Prostate gland (tissue), 2 donors: ENCODE data around the gene CCR1. TPM values are rescaled to one million over a fixed set of nuclear protein-coding genes. Genes with fewer than 3 reads are reported as not detected.

Source experiments
- DNase-seq: peaks from one replicate; pipeline ENCODE4 v3.0.0-alpha.2; 2019; ENCODE audit warnings: low spot score
- H3K27ac ChIP-seq, 2 donors: fragments of 200-600 bp; sonication (generic); 2 replicates each; pipeline ENCODE4 v1.5.1; 2017 to 2019
- H3K27me3 ChIP-seq: fragments of 200-600 bp; sonication (generic); replicated peaks from 2 replicates; pipeline ENCODE4 v1.5.1; 2019; ENCODE audit not compliant: insufficient read depth
- H3K36me3 ChIP-seq, 2 donors: fragments of 200-600 bp; sonication (generic); 1 replicate in 1 of 2; 2 replicates in 1 of 2; pipeline versions ENCODE4 v1.5.1 to v1.8.1; 2017 to 2019
- H3K4me1 ChIP-seq: fragments of 200-600 bp; sonication (generic); replicated peaks from 2 replicates; pipeline ENCODE4 v1.5.1; 2019
- H3K4me3 ChIP-seq, 2 donors: fragments of 200-600 bp; sonication (generic); 2 replicates each; pipeline ENCODE4 v1.5.1; 2017 to 2019
- H3K9me3 ChIP-seq: fragments of 200-600 bp; sonication (generic); 2 replicates; pipeline ENCODE4 v1.5.1; 2017
- CTCF ChIP-seq, 4 experiments: fragments of 200-600 bp in 2 of 4; fragments of 450-650 bp in 2 of 4; sonication (generic) in 2 of 4; IDR thresholded peaks; 1 replicate in 3 of 4; 2 replicates in 1 of 4; pipeline ENCODE4 v1.5.1; 2016 to 2019; ENCODE audit warnings: antibody characterized with exemption in 4 of 4, mild to moderate bottlenecking in 2 of 4, moderate library complexity in 2 of 4
- POLR2A ChIP-seq: fragments of 450-650 bp; IDR thresholded peaks from one replicate; pipeline ENCODE4 v1.6.1; 2016; ENCODE audit warnings: antibody characterized with exemption, mild to moderate bottlenecking
- POLR2AphosphoS5 ChIP-seq: sonication (generic); formaldehyde crosslinking; IDR thresholded peaks from one replicate; pipeline ENCODE4 v1.6.1; 2017; ENCODE audit warnings: antibody characterized with exemption
- WGBS: methylation state at CpG from one replicate; pipeline ENCODE4 v1.1.5; 2018; 5-methylcytosine and 5-hydroxymethylcytosine counted together
- intact Hi-C: fragments of 100-400 bp; cut with DNase I; formaldehyde crosslinking; loops from one replicate; pipeline ENCODE4 v1.14.2; 2022
- total RNA-seq, 2 donors: library from RNA; depleted of rRNA; stranded (reverse); fragments of >200 nt; gene quantifications; one replicate each; pipeline ENCODE4 v1.1.0, GENCODE V29; 2016

CCR1 gene
- total RNA-seq, 2 donors from 2014 or later: 0.46 to 2.5 TPM

GRCh38 chr3:46233194-46233593 lies 25.1 kb upstream of the CCR1 start:
- H3K27ac ChIP-seq: no peak overlapping the region
- TF ChIP-seq POLR2A (no peak), CTCF (IDR thresholded peaks at IDR 0.05) (no peak), POLR2AphosphoS5 (no peak)
- no peaks in the 10 kb centered on the region for H3K9me3 ChIP-seq
- no peak for DNase-seq
- H3K4me1 ChIP-seq: no peaks in the 10 kb centered on the region
- intact Hi-C loops: no loop called here
- 69% methylated on average over 6 of the region's 6 CpGs for WGBS
- H3K4me3 ChIP-seq: no peak overlapping the region
- no peaks in the 10 kb centered on the region for H3K27me3 ChIP-seq
- no peaks in the 10 kb centered on the region for H3K36me3 ChIP-seq

GRCh38 chr3:46231323-46231722 lies 23.2 kb upstream of the CCR1 start:
- intact Hi-C loops: no loop called here
- TF ChIP-seq POLR2AphosphoS5 (no peak), POLR2A (no peak), CTCF (IDR thresholded peaks at IDR 0.05) (no peak)
- H3K4me3 ChIP-seq: no peak overlapping the region
- H3K27ac ChIP-seq: no peak overlapping the region
- H3K27me3 ChIP-seq: no peaks in the 10 kb centered on the region
- WGBS: 68% methylated on average over 5 of the region's 5 CpGs
- H3K36me3 ChIP-seq: no peaks in the 10 kb centered on the region
- H3K9me3 ChIP-seq: no peaks in the 10 kb centered on the region
- no peaks in the 10 kb centered on the region for H3K4me1 ChIP-seq
- DNase-seq: no peak

- H3K27me3 ChIP-seq: no peaks in the 10 kb centered on the region
- H3K4me3 ChIP-seq: no peak overlapping the region
- no peaks in the 10 kb centered on the region for H3K9me3 ChIP-seq
- H3K4me1 ChIP-seq: no peaks in the 10 kb centered on the region
- H3K27ac ChIP-seq: no peak overlapping the region
- H3K36me3 ChIP-seq: no peaks in the 10 kb centered on the region
- 66% methylated on average over 5 of the region's 5 CpGs for whole genome bisulfite sequencing
- TF ChIP-seq CTCF (IDR thresholded peaks at IDR 0.05) (no peak), POLR2A (no peak), POLR2AphosphoS5 (no peak)
- DNase-seq: no peak
- intact Hi-C loops: no loop called here
Observed at GRCh38 chr3:46228260-46229242, 20.4 kb upstream of the CCR1 start.

- no peaks in the 10 kb centered on the region for H3K4me1 ChIP-seq
- DNase-seq: no peak
- no peak for TF ChIP-seq POLR2A
- no peak overlapping the region for H3K4me3 ChIP-seq
- H3K27me3 ChIP-seq: no peaks in the 10 kb centered on the region
- no peak overlapping the region for H3K27ac ChIP-seq
- H3K36me3 ChIP-seq: no peaks in the 10 kb centered on the region
- 40% methylated on average over 7 of the region's 7 CpGs for WGBS
- H3K9me3 ChIP-seq: no peaks in the 10 kb centered on the region
- intact Hi-C loops: no loop called here
Observed at GRCh38 chr3:46222435-46223161, 14.5 kb upstream of the CCR1 start.

GRCh38 chr3:46221938-46222337 lies 13.8 kb upstream of the CCR1 start:
- no peak overlapping the region for H3K27ac ChIP-seq
- no peak for DNase-seq
- no peak overlapping the region for H3K4me3 ChIP-seq
- intact Hi-C loops: no loop called here
- TF ChIP-seq CTCF (IDR thresholded peaks at IDR 0.05) (no peak), POLR2AphosphoS5 (no peak), POLR2A (no peak)
- H3K36me3 ChIP-seq: no peaks in the 10 kb centered on the region
- WGBS: 92% methylated on average over 1 of the region's 1 CpG
- H3K4me1 ChIP-seq: no peaks in the 10 kb centered on the region
- H3K27me3 ChIP-seq: no peaks in the 10 kb centered on the region
- no peaks in the 10 kb centered on the region for H3K9me3 ChIP-seq
